NCI-H187 treated with DMSO at 0.1 percent for 48 hours (cell line): ENCODE results near the gene TMEM242.

ENCODE experiments used
- DNase-seq: peaks from one replicate; lab custom pipeline; 2025; lab: John Stamatoyannopoulos, UW

The TMEM242 gene

GRCh38 chr6:157248264-157248663, 75.1 kb downstream of the TMEM242 start:
- no peak for DNase-seq

- no peak for DNase-seq
Measured at GRCh38 chr6:157246771-157247484, 76.4 kb downstream of the TMEM242 start.

DNA sequence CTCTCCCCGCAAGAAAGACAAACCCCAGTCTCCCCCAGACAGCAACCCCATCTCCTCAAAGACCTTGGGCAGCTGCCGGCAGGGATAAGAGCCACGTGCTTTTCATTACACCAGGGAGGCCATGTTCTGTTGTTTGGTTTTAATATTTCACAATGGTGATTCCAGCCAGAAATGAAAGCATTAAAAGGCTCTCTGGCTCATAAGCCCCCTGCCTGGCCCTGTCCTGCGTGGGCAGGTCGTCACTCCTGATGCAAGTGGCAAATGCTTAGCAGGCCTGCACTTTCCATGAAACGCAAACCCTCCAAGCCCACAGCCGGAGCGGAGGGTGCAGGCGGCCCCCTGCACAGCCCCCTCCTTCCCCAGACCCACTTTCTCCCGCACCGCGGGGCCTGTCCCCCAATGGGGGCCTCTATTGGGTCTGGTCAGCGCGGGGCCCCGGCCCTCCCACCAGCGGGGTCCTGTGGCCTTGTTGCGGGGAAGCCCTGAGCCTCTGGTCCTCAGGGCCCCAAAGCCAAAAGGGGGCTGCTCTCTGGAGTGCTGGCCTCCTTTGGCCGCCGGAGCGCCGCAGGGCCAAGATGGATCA, 77.2 kb downstream of the TMEM242 start:
- no peak for DNase-seq

DNA sequence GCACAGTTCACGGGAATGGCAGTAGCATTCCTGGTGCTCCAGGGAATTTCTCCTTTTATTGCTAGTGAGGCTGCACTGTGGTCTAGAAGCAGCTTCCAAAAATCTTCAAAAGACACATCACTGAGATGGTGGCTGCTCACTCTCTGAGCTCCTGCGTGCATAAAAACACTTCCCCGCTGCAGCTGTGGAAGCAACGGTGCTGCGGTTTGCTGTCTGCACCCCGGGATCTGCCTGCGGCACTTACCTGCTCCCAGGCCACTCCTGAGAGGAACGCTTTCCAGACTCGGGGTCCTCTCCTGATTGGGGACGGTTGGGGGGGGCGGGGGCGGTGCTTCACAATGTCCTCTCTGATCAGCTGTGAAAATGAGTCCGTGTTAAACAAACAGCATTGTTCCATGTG, 77.9 kb downstream of the TMEM242 start:
- no peak for DNase-seq

DNA sequence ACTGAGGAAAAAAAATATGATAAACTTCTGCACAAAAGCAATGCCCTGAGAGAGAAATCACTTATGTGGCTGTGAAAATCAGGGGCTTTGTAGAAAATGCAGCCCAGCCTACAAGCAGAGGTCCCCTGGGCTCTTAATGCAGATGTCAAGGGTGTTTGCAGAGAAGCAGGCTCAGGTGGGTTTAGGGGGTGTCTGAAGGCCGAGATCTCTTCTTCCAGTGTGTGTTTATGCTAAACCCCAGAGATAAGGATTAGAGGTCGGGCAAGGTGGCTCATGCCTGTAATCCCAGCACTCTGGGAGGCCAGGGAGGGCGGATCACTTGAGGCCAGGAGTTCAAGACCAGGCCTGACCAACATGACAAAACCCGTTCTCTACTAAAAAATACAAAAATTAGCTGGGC, 78.5 kb downstream of the TMEM242 start:
- DNase-seq, result no peak

DNA sequence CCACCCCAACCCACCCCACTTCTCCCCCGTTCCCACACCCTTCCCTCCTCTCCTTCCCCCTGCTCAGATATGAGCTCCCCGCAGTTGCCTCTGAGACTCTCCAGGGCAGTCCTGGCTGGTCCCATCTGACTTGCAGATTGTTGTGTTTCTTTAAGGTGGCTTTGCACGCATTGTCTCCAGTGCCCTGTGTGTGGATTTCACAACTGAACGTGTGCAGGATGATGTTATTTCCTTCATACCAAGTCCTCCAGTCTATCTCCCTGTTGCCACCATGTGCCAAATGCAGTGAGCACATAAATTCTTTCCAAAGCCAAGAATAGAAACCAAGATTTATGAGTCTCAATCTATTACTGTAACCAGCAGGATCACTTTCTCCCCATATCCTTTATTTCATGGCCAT, 79.1 kb downstream of the TMEM242 start:
- DNase-seq, result no peak

DNA sequence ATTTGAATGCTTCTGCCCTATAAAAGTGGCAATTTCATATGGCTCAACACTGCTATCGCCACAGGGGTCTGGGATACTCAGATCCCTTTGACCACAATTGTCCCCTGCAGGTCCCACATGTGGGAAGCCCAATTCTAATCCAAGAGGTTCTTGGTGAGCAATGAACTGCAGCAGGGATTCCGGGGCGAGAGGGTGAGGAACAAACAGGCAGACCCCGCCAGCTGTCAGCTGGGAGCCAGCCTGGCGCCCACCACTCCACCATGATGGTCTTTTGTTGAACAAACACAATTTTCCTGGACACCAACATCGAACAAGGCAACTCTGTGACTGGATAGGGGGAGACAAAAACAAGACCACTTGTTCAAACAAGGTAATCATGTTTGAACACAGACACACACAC, 80.5 kb downstream of the TMEM242 start:
- no peak for DNase-seq

DNA sequence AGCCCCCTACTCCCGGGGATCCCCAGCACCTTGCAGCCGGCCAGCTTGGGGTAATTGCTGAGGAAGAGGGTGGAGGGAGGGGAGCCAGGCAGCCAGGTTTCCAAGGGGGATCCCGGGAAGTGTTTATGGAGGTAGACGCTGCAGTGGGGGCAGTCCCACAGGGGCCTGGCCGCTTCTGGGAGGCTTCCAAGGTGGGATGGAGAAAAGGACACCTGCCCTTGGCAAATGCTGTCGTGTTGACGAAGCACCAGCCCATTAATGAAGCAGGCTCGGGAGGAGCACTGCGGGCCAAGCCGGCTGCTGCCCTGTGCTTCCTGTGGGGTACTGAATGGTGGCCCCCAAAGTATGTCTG, 82.4 kb downstream of the TMEM242 start:
- no peak for DNase-seq

DNA sequence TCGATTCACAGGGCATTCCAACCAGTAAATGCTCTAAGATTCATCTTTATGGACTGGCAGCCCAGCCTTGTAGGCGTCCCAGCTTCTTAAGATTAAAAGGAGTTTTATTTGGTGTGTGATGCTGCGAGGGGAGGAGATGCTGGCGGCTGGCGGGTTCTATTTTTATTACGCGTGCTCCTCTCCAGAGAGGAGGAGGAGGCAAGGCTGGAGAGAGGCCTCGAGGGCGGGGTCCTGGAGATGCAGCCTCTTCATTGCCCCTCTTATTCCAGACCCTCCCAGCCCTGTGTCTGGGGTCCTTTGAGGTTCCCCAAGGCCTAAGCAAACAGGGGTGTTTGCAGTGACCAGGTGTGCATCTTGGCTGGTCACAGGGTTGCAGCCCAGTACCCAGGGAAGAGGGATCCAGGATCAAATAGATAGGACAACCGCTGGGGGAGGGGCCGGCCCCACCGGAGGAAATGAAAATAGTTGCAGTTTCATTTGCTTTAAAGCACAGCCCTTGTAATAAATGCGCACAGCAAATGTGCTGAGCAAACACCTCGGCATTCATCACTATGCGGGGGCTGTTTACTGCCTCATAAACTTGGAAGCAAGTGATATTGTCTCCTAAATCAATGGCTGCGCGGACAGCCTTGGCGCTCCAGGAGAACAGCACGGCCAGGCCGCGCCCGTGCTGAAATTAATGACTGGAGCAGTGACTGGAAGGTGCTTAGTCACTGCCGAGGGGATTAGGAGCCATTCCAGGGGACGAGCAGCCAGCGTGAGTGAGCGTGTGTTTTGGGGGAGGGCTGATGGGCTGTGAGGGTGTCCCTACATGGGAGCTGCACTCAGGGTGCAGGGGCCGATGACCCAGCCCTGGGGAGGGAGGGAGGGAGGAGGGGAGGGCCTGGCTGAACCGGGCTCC, 83.0 kb downstream of the TMEM242 start:
- DNase-seq, result no peak

DNA sequence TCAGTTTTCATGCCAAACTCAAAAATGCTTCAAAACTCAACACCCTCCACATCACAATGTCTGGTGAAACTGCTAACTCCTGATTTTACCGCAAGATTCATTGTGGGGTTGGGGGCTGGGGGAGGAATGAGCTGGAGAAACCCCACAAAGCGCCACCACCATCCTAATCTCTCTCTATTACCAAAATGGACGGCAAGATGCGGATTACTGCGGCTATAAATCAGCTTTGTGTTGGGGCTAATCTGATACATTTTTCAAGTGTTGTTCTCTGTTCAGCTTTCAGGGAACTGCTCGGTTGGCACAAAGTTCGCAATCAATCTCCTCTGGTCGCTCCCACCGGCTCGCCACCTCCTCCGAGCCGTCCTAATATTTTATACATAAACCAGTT, 83.7 kb downstream of the TMEM242 start:
- no peak for DNase-seq
